ENCODE data around the gene ARHGEF16.

Gene ARHGEF16

DNA sequence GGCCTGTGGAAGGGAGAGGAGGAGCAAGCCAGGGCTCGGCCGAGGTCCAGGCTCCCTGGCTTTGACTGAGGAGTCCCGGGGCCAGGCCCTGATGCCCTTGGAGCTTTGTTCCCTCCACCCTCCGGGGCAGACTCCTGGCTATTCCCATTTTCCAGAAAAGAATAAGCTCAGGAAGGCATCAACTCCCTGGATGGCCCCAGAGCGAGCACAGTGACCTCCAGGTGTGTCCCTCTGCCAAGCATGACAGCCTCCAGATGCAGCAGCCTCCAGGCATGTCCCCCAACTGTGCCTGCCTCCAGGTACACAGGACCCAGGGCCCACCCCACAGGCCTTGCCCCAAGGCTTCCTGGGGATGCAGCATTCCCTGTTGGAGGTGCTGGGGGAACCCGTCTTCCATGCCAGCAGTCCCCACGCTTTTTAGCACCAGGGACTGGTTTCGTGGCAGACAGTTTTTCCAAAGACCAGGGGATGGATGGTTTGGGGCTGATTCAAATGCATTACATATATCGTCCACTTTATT is 15.7 kb upstream of the ARHGEF16 start:
- no peak for DNase-seq (ENCODE audit: low read depth in 3 of 3)

DNA sequence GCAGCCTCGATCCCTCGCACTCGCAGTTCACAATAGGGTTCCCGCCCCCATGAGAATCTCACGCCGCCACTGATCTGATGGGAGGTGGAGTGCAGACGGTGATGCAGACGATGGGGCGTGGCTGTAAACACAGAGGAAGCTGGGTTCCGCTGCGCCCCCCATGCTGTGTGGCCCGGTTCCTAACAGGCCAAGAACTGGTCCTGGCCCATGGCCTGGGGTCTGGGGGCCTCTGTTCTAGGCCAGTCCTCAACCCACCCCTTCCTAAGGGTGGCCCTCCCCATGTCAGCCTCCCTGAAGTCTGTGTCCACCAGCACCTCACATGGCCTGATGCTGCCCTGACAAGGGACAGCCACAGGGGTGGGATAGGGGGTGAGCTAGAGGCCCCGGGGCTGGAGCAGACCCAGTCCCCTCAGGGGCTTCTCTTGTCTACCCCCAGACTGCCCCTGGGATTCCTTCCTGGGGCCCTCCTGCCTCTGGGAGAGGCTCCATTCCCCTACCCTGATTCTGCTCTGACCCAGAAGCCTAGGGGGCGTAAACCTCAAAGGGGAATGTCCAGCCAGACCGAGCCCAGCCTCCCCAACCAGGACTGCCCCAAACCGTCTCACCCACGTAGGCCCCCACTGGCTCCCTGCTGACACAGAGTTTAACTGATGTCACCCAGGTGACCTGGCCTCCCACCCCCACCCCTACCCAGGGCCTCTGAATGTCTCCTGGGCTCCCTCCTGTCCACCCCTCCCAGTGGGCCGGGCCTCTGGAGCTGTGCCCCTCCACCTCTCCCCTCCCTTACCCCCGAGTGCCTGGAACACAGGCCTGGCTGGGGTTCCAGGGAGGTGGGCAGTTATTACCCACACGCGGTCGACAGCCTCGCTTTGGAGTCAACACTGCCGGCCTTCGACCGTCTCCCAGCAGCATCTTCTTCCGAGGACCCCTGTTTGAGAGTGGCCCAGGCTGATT is 14.8 kb upstream of the ARHGEF16 start:
- DNase-seq (ENCODE audit: low read depth in 3 of 3) = no peak

DNA sequence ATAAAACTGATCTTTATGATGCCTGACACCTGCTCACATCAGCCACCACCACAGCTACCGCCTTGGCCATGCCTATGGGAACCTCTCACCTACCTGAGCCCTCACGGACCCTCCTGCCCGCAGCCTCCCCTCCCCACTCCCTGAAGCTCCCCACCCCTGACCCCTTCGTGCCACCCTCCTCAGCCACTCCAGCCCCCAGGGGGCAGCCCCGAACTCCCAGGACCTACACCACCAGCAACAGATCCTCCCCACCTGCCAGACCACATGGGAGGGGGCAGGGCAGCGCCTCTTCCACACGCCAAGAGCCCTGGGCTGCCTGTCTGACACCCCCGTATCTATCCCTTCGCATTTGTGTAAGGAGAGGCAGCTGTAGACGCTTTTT is 14.2 kb upstream of the ARHGEF16 start:
- no peak for DNase-seq (ENCODE audit: low read depth in 3 of 3)

DNA sequence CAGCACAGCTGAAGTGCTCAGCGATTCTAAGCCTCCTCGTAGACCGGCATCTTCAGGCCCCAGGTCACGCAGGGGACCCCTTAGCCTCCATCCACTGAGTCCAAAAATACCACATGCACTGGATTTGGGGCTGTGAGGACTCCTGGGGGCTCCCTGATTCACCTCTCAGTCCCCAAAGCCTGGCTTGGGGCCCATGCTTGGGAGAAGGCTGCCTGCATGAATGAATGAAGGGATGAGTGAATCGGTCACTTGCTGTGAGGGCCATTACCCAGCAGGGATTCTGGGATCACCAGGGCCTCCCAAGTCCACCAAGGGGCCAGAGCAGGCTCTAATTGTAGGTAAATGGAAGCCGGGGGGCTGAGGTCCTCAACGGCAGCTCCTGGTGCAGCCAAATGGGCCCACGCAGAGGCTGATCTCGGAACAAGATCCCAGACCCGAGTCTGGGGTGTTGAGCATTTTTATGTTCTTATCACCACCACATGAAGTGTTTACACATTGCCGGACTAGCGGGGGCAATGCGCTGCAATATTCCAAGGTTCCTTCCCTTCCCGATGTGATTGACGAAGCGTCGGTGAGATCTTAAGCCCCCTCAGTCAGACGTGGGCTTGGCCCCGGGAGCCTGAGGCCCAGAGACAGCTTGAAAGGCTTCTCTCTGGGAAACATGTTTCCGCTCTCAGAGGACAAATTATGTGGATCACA is 13.6 kb upstream of the ARHGEF16 start:
- no peak for DNase-seq (ENCODE audit: low read depth in 3 of 3)

DNA sequence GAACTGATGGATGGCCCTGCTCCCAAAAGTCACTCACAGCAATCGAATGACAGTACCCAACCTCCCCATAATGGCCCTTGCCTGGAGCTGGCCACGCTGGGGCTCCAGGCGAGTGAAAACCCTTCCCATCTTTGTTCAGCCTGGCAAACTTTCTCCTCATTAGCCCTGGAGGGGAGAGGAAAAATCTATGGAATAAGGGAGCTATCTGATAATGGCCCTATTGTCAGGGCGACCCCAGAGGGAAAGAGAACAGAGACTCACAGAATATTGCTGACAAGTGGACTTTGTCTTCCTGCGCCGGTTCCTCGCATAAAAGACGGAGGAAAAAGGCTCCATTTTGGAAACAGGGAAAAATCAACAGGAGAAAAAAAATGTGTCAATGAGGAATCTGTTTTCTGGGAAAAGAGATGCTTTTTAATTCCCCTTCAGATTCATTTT is 13.0 kb upstream of the ARHGEF16 start:
- DNase-seq (ENCODE audit: low read depth in 3 of 3) = no peak

DNA sequence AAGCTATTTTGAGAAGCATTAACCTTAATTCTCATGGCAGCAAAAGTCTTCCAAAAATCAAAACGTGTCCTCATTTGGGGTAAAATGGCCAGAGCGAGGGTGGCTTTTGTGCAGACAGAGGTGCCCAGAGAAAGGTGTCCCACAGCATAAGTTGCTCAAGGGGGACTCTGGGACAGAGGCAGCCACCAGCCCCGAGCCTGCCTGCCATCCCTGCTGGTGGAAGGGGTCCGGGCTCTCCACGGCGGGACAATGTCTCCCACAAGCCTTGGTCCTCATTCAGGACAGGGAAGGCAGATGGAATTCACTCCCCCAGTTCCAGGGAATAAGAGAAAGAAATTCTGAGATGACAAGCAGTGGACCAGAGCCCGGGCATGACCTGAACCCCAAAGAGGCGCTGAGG is 12.6 kb upstream of the ARHGEF16 start:
- DNase-seq (ENCODE audit: low read depth in 3 of 3) = no peak

DNA sequence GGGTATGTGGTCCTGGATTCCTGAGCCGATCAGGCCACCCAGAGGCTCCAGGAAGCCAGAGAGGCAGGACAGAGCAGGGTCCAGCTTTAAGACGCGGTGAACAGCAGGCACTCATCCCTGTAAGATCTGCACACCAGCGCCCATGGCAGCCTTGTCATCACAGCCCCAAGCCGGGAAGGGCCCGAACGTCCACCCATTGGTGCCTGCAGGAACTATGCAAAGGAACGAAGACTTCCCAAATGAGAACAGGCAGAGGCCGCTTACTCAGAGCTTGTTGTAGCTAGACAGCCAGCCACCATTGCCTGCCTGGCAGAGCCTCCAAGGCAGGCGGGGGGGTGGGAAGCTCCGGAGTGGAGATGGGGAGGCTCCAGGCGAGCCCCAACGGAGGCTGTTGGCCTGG is 12.1 kb upstream of the ARHGEF16 start:
- DNase-seq (ENCODE audit: low read depth in 3 of 3) = no peak

DNA sequence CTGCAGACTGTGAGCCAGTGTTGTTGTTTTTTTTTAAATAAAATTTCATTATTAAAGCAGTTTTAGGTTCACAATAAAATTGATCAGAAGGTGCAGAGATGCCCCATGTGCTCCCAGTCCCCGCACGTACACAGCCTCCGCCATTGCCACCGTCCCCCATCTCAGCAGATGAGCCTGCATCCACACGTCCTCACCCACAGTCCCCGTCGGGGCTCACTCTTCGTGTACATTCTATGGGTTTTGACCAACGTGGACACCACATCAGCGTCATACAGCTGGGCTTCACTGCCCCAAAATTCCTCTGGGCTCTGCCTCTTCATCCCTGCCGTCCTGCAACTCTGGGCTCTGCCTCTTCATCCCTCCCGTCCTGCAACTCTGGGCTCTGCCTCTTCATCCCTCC is 11.6 kb upstream of the ARHGEF16 start:
- no peak for DNase-seq (ENCODE audit: low read depth in 3 of 3)

DNA sequence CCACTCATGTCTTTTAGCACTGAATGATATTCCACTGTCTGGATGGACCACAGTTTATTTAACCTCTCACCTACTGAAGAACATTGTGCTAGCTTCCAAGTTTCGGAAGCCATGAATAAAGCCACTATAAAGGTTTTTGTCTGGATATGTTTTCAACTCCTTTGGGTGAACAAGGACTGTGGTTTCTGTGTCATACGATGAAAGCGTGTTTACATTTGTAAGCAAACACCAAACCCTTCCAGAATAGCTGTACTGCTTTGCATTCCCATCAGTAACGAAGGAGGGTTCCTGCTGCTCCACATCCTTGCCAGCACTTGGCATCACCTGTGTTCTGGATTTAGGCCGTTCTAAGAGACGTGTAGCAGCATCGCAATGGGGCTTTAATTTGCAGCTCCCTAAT is 10.7 kb upstream of the ARHGEF16 start:
- no peak for DNase-seq (ENCODE audit: low read depth in 3 of 3)

DNA sequence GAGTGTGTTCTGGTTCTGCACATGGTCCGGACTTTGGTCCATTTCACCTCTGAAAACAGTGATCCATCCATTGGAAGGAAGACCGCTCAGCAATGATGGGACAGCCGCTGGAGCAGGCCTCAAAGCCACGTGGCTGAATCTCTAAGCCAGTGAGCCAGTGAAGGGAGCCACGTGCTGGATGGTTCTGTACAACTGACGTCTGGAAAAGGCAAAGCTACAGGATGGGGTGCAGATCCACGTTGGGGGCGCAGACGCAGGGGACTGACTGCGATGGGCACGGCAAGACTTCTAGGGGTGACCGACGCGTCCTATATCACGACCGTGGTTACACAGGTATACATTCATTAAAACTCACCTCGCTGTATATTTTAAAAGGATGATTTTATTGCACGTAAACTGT is 10.2 kb upstream of the ARHGEF16 start:
- no peak for DNase-seq (ENCODE audit: low read depth in 3 of 3)

DNA sequence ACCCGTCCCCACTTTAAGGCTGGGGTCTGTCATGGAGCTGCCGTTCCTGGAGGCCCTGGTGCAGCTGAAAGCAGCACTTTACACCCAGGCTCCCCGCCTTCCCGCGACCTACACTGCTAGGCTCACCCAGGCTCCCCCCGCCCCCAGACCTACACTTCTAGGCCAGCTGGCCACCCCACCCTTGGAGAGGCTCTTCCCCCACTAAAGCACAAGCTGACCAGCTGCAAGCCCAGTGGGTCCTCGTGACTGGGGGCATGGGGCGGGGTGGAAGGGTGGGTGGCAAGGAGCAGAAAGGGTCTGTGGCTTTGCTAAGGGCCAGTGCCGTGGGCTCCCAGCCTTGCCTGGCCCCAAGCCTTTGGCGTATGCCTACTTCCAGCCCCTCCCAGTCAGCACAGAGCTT is 9.7 kb upstream of the ARHGEF16 start:
- no peak for DNase-seq (ENCODE audit: low read depth in 3 of 3)

DNA sequence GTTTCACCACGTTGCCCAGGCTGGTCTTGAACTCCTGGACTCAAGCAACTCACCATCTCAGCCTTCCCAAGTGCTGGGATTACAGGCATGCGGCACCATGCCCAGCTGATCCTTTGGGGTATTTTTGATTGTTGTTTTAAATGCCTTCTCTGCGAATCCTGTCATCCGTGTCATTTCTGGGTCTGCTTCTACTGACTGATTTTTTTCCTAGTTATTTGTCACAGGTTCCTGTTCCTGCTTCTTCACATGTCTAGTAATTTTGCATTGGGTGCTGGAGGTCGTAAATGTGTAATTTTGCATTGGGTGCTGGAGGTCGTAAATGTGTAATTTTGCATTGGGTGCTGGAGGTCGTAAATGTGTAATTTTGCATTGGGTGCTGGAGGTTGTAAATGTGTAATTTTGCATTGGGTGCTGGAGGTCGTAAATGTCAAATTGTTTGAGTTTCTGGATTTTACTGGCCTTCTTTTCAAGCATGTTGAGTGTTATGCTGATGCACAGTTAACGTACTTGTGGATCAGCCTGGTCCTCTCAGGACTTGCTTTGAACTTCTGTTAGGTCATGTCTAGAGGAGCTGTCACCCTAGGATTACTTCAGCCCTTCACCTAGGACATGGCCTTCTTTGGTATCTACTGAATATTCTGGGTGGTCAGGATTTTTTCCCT is 4.1 kb upstream of the ARHGEF16 start:
- DNase-seq (ENCODE audit: low read depth in 3 of 3) = no peak

DNA sequence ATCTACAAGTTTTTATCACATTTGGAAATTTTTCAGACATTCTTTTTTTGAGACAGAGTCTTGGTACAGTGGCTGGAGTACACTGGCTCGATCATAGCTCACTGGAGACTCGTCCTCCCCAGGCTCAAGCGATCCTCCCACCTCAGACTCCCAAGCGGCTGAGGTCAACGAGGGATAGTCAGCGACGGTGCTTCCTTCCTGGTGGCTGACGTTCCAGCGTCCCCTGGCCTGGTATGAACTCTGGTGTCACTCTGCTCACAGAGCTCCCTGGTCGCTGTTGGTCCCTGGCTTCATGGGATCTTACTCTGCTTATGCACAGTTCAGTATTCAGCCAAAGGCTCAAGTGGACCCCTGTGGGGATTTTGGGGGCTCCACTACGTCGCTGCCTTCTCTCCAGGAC is 3.5 kb upstream of the ARHGEF16 start:
- no peak for DNase-seq (ENCODE audit: low read depth in 3 of 3)

DNA sequence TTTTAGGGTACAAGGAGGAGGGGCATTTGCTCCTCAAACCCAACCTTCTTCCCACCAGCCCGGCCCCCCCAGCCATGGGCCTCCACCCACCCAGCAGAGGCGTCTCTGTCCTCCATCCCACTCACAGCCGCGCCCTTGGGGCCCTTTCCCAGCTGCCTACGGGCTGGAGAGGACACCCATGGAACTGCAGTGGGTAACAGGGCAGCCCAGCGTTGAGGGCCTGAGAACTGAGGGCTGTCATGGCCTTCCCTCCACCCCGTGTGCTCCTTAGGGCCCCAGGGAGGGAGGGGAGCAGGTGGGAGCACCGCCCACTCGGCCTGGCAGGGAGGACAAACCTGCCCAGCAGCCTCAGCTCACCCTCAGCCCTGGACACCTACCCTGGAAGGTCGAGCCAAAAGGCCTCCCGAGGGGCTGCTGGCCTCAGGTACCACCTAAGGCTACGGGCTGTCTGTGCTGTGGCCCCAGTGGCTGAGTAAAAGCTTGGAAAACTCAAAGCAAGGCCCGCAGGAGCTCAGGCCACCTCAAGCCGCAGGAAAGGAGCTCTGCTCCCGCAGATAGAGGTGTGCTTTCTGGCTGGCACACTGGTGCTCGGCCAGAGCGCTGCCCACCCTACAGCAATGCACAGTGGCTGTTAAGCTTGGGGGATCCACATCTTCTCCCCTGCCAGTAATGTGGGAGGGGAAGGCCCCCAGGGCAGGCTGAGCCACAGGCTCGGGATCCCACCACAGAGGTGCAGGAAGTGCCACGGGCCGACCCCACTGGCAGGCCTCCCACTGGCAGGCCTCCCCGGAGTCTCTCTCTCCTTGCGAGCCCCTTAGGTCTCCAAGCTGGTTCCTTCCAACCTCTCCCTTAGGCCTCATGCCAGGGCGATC is 2.2 kb upstream of the ARHGEF16 start:
- DNase-seq (ENCODE audit: low read depth in 3 of 3) = no peak

DNA sequence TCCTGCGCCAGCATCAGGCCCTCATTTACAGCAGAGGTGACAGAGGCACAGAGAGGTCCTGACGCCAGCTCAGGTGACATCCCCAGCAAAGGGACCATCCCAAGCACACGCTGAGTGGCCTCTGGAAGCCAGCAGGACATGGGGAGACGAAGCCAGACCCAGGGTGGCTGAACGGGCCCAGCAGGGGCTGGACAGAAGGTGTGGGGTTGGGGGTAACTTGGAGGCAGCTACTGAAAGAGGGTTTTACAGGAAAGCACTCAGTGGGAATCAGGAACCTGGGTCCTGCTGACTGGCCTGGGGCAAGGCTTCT is 1.6 kb upstream of the ARHGEF16 start:
- DNase-seq (ENCODE audit: low read depth in 3 of 3) = no peak

DNA sequence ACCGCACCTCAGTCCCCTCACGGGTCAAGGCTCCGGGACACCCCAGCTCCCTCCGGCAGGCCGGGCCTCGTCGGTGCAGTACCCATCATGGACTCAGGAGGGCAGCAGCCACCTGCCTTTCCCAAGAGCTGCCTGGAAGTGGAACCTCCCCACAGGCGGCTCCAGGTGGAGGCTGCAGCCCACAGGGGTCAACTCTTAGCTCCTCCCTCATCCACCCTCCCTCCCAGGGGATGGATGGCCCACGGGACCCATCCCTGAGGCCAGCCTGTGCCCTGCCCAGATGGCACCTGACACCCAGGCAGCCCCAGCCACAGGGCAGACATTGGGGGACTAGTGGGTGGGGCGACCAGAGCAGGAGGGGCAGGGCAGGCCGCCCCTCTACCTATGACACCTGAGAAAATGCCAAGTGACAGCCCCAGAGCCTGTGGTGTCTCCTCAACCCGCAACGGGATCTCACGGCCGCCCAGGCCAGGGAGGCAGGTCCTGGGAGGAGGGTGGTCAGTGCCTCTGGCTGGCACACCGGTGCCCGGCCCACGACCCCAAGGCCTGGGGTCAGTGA is 1.2 kb upstream of the ARHGEF16 start:
- DNase-seq (ENCODE audit: low read depth in 3 of 3) = peak; percentile 48 to 71 (median 48)

DNA sequence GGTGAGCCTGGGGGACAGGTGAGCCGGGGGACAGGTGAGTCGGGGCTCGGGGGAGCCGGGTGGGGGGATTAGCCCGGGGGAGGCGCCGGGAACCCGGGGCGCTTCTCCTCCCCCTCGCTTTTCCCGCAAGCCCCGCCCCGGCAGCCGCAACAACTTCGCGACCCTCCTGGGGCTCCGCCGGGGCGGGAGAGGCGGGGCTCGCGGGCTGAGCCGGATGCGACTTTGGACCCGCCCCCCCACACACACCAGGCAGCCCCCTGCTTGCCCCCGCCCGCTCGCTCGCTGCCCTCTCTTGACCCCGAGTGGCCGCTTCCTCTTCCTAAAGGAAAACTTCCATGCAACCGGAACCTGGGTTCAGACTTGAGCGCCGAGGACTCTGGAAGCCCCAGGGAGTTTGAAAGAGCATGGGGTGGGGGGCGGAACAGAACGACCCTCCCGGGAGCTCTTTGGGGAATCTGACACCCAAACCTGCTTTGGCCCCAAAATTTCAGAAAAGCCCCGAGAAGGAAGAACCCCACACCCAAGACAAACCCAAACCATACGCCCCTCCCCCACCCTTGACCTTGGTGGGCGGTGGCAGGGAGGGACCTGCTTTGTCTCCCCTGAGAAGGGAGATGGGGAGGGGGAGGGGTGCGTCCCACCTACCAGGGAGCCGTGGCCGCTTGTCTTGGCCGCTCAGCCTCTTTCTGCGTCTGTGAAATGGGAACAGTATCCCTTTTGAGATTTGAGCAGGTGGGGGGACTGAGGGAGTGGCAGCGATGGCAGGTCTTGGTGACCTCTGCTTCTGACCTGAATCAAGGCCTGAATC is 550 bp downstream of the ARHGEF16 start:
- no peak for DNase-seq (ENCODE audit: low read depth in 3 of 3)

DNA sequence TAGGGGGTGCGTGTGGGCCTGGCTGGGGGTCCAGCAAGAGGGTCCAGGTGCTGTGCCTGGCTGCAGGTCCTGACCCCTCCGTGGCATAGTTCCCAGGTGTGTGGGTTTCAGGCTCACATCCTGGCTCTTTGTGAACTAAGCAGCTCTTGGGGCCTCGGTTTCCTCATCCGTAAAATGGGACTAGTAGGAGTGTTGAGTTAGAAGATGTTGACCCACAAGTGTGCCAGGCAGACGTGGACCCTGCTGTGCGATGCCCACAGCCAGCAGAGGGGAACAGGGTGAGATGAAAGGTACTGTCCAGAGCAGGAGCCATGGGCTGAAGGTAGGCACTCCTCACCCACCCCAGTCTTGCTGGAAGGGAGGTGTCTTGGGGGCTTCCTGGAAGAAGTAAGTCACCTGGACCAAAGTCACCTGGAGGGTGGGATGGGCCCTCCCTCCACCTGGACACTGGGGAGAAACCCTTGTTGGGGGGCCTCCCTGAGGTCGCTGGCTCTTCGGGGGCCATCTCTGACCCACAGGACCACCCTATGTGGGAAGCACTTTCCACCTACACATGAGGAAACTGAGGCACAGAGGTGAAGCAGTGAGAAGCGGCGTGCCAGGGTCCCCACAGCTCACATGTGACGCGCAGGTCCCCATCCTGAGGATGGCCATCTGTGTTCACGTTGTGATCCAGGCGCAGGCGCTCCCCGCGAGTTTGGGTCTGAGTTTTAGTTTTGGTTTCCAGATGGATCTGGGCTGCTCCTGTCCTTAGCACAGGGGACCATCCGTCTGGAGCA is 1.4 kb downstream of the ARHGEF16 start:
- DNase-seq (ENCODE audit: low read depth in 3 of 3) = no peak

DNA sequence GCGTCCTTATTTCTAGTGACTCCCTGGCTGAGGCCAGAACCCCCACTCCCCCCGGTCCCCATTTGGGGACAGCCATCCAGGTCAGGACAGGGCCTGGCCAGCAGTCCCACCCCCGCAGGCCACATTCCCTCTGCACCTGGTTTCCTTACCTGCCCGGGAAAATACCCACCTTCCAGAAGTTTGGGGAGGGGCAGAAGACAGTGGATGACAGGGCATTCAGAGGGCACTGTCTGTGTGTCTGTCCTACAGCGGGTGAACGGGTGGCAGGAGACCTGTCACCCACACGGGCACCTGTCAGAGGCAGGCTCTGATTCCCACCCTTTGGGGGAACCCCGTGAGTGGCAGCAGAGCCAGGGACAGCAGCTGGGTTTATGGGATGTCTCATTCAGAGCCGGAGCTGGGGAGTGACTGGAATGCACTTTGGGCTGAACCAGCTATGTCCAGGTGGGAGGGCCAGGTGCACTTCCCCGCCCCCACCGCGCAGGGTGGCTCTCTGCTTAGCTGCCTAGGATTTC is 2.0 kb downstream of the ARHGEF16 start:
- no peak for DNase-seq (ENCODE audit: low read depth in 3 of 3)
